8988T (cell line): ENCODE results near the gene DOP1A.

Source experiments
- DNase-seq: peaks from one replicate; pipeline ENCODE4 v3.0.0; 2011

Gene DOP1A

DNA sequence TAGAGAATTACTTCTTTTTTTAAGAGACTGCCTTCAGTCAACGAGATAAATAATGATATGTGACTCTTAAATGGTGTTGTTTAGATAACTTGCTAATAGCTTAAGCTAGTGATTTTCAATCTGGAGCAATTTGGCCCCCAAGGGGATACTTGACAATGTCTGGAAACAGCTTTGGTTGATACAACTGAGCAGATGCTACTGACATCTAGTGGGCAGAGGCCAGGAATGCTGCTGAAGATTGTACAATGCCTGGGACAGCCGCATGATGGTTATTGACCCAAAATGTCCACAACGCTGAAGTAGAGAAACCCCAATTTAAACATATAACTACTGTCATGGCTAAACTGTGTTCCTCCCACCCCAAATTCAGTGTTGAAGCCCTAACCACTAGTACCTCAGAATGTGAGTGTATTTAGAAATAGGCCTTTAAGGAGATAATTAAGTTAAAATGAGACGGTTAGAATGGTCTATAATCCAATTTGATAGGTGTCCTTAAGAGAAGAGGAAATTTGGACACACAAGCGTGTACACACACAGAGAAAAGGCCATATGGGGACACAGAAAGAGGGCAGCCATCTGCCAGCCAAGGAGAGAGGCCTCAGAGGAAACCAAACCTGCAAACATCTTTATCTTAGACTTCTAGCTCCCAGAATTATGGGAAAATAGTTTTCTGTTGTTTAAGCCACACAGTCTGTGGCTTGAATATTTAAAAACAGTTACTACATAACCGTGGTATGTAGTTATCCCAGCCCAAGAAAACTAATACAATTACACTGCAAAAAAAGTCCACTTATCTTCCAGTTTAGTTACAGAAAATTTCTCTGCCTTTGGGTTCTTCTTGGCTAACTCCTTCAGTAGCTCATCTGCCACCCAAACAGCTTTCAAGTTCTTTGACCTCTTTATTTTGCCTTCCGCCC is 147.9 kb downstream of the DOP1A start:
- no peak for DNase-seq

- DNase-seq, result no peak
Measured at GRCh38 chr6:83216806-83217205, 149.3 kb downstream of the DOP1A start.
